Loucy (cell line): ENCODE data around the gene RUSC1.

Experiments used
- H2AFZ ChIP-seq: fragments of 200-600 bp; sonication (generic); 2 replicates; pipeline ENCODE4 v1.6.0; 2016; ENCODE audit warnings: antibody characterized with exemption, mild to moderate bottlenecking, low read length, moderate library complexity
- H3F3A ChIP-seq: fragments of 200-600 bp; 2 replicates; pipeline ENCODE4 v1.6.0; 2016; ENCODE audit warnings: antibody characterized with exemption, low read depth, mild to moderate bottlenecking
- H3K27me3 ChIP-seq: fragments of 200-600 bp; sonication (generic); 2 replicates; pipeline ENCODE4 v1.6.1; 2014; ENCODE audit warnings: low read length, mild to moderate bottlenecking; ENCODE audit not compliant: insufficient read depth, poor library complexity, severe bottlenecking
- H3K36me3 ChIP-seq: fragments of 200-600 bp; sonication (generic); 2 replicates; pipeline ENCODE4 v1.6.1; 2016; ENCODE audit warnings: low read length; ENCODE audit not compliant: insufficient read depth
- H3K4me1 ChIP-seq: fragments of 200-600 bp; sonication (generic); 2 replicates; pipeline ENCODE4 v1.5.1; 2014; ENCODE audit warnings: low read length, mild to moderate bottlenecking; ENCODE audit not compliant: insufficient read depth, poor library complexity, severe bottlenecking
- H3K4me2 ChIP-seq: fragments of 200-600 bp; sonication (generic); 2 replicates; pipeline ENCODE4 v1.6.0; 2014; ENCODE audit warnings: antibody characterized with exemption, low read length, low read depth, mild to moderate bottlenecking; ENCODE audit not compliant: poor library complexity, severe bottlenecking
- H3K4me3 ChIP-seq: fragments of 200-600 bp; sonication (generic); 2 replicates; pipeline ENCODE4 v1.5.1; 2014; ENCODE audit warnings: low read length, mild to moderate bottlenecking, mixed read lengths; ENCODE audit not compliant: poor library complexity, severe bottlenecking
- H3K79me2 ChIP-seq: fragments of 200-600 bp; sonication (generic); 2 replicates; pipeline ENCODE4 v1.6.1; 2014; ENCODE audit warnings: low read length; ENCODE audit not compliant: insufficient read depth
- H3K9ac ChIP-seq: fragments of 200-600 bp; sonication (generic); 2 replicates; pipeline ENCODE4 v1.6.0; 2014; ENCODE audit warnings: mild to moderate bottlenecking, low read depth, low read length, moderate library complexity; ENCODE audit not compliant: poor library complexity, severe bottlenecking
- H3K9me2 ChIP-seq: fragments of 200-600 bp; sonication (generic); replicated peaks from 2 replicates; pipeline ENCODE4 v1.6.1; 2016; ENCODE audit warnings: low read depth, low read length, mixed read lengths
- H3K9me3 ChIP-seq: fragments of 200-600 bp; sonication (generic); 2 replicates; pipeline ENCODE4 v1.6.1; 2014; ENCODE audit warnings: mild to moderate bottlenecking, antibody characterized with exemption, low read length, low read depth; ENCODE audit not compliant: insufficient read depth
- H4K20me1 ChIP-seq: fragments of 200-600 bp; sonication (generic); 2 replicates; pipeline ENCODE4 v1.6.0; 2014; ENCODE audit warnings: antibody characterized with exemption, low read length, mild to moderate bottlenecking; ENCODE audit not compliant: insufficient read depth, poor library complexity, severe bottlenecking
- CTCF ChIP-seq: fragments of 200-600 bp; sonication (generic); conservative IDR thresholded peaks from 2 replicates; pipeline ENCODE4 v1.5.1; 2014; ENCODE audit warnings: mild to moderate bottlenecking, antibody characterized with exemption, low read length
- EZH2phosphoT487 ChIP-seq: fragments of 200-600 bp; IDR thresholded peaks from 2 replicates; pipeline ENCODE4 v1.6.1; 2018; ENCODE audit warnings: antibody characterized with exemption, mild to moderate bottlenecking, moderate library complexity, borderline replicate concordance

RUSC1 gene

GRCh38 chr1:155309423-155310021, 11.2 kb upstream of the RUSC1 start:
- Histone ChIP-seq H3K79me2 (peaks cover 56% of the 10 kb centered on the region), H3F3A (peaks cover 9% of the 10 kb centered on the region), H3K9me3 (no peaks in the 10 kb centered on the region), H3K4me2 (peak overlapping the region; percentile 79), H3K36me3 (peaks cover 10% of the 10 kb centered on the region; the same call in 1 of the 2 replicates), H3K4me3 (peak overlapping the region; percentile 96), H4K20me1 (peaks cover 31% of the 10 kb centered on the region), H3K4me1 (peaks cover 54% of the 10 kb centered on the region), H3K9ac (peak overlapping the region; percentile 100), H3K9me2 (no peaks in the 10 kb centered on the region), H3K27me3 (peaks cover 5% of the 10 kb centered on the region), H2AFZ (no peak overlapping the region)
- TF ChIP-seq EZH2phosphoT487 (no peak), CTCF (peak; percentile 18; the same call in 1 of the 2 replicates)

- Histone ChIP-seq H3K4me1 (peaks cover 33% of the 10 kb centered on the region), H3K36me3 (peaks cover 25% of the 10 kb centered on the region; the same call in 1 of the 2 replicates), H3K79me2 (peaks cover 76% of the 10 kb centered on the region)
Observed at GRCh38 chr1:155313261-155313660, 7.4 kb upstream of the RUSC1 start.

GRCh38 chr1:155316922-155317321, 3.8 kb upstream of the RUSC1 start:
- H3K4me1 ChIP-seq, result peaks cover 11% of the 10 kb centered on the region
- TF ChIP-seq CTCF (no peak), EZH2phosphoT487 (no peak)
- no peaks in the 10 kb centered on the region for H3K9me3 ChIP-seq
- no peaks in the 10 kb centered on the region for H3F3A ChIP-seq
- H3K4me2 ChIP-seq, result no peak overlapping the region
- peaks cover 55% of the 10 kb centered on the region; the same call in 1 of the 2 replicates for H3K36me3 ChIP-seq
- H3K79me2 ChIP-seq, result peaks cover 44% of the 10 kb centered on the region
- no peaks in the 10 kb centered on the region for H3K9me2 ChIP-seq
- H3K4me3 ChIP-seq, result no peak overlapping the region
- peaks cover 28% of the 10 kb centered on the region for H4K20me1 ChIP-seq
- H3K9ac ChIP-seq, result no peak overlapping the region
- H3K27me3 ChIP-seq, result no peaks in the 10 kb centered on the region
- no peak overlapping the region for H2AFZ ChIP-seq

More at GRCh38 chr1:155313261-155313660, 7.4 kb upstream of the RUSC1 start:
- H4K20me1 ChIP-seq, result peaks cover 38% of the 10 kb centered on the region
- peaks cover 5% of the 10 kb centered on the region for H3K27me3 ChIP-seq
- H3K4me2 ChIP-seq, result peak overlapping the region; percentile 60
- peaks cover under 1% of the 10 kb centered on the region; the same call in 1 of the 2 replicates for H3F3A ChIP-seq
- no peaks in the 10 kb centered on the region for H3K9me2 ChIP-seq
- no peak overlapping the region for H3K4me3 ChIP-seq
- no peak for TF ChIP-seq CTCF
- no peak for TF ChIP-seq EZH2phosphoT487
- H2AFZ ChIP-seq, result no peak overlapping the region
- H3K9ac ChIP-seq, result no peak overlapping the region
- no peaks in the 10 kb centered on the region for H3K9me3 ChIP-seq
